ENCODE results near the gene TMEM183A. TPM values are rescaled to one million over a fixed set of nuclear protein-coding genes. Genes with fewer than 3 reads are reported as not detected.

TMEM183A gene
- total and polyA plus RNA-seq, 9 of the 15 experiments (the other 6 are each of a cell fraction or from before 2014, with no cell fraction given) = 23.4 to 190 (median 124) TPM

- POLR2A ChIA-PET = interaction anchor here (0.8 to 1.7 kb wide), 5 partner anchors 10 to 39 kb away, joined by 3 to 8 read pairs (median 3); partner anchors contain the start of gene TMEM183A
- in situ Hi-C loops (cut with MboI) = no loop called here
- no peak overlapping the region for H3K27ac ChIP-seq (ENCODE audit: extremely low read depth, low read depth, low read length)
- no peak overlapping the region for H3K4me2 ChIP-seq (ENCODE audit: insufficient read depth, low read length)
- CTCF ChIA-PET (ENCODE audit: low intra/inter-chr PET ratio) = no interaction called here
- DNase-seq (ENCODE audit: extremely low read depth in 1 of 4, low spot score in 3 of 4) (no peak), ATAC-seq (no peak), FAIRE-seq (no peak)
- TF ChIP-seq TCFL5 (CRISPR knock-in tag; conservative IDR thresholded peaks at IDR 0.05) = no peak
- no peaks in the 10 kb centered on the region for H3K79me2 ChIP-seq (ENCODE audit: control insufficient read depth, insufficient read depth, low read length)
- intact Hi-C loops (cut with micrococcal nuclease) = no loop called here
- H3K9me1 ChIP-seq (ENCODE audit: control insufficient read depth, insufficient read depth, low read length) = peaks cover 2% of the 10 kb centered on the region
- H2AFZ ChIP-seq (ENCODE audit: low read depth, low read length) = no peak overlapping the region
- H3K4me3 ChIP-seq = no peak overlapping the region
- H3K9ac ChIP-seq (ENCODE audit: insufficient read depth in 1 of 2, low read depth in 2 of 2, low read length in 2 of 2) = no peak overlapping the region
- WGBS (ENCODE audit: insufficient coverage, low coverage, missing lambda C conversion rate) = under 1% methylated on average over 17 of the region's 17 CpGs
- no peaks in the 10 kb centered on the region for H3K36me3 ChIP-seq (ENCODE audit: control insufficient read depth, insufficient read depth, low read length)
- H3K27me3 ChIP-seq (ENCODE audit: control insufficient read depth in 2 of 2, insufficient read depth in 2 of 2, low read length in 2 of 2) = peaks cover 57 to 82% of the 10 kb centered on the region in 2 experiments
- no TSS peak for BruUV-seq (replicated peaks)
- peaks cover 0 to 19% of the 10 kb centered on the region in 2 experiments; a peak in 3 of 5 replicates for H3K4me1 ChIP-seq (replicated peaks in 1 of 2; ENCODE audit: control insufficient read depth in 2 of 2, insufficient read depth in 2 of 2, low read length in 2 of 2)
- peaks cover 43% of the 10 kb centered on the region for H4K20me1 ChIP-seq (replicated peaks; ENCODE audit: control insufficient read depth, insufficient read depth, low read length)
- no peaks in the 10 kb centered on the region for H3K9me3 ChIP-seq (replicated peaks; ENCODE audit: control insufficient read depth, insufficient read depth, low read depth, low read length)
Observed at GRCh38 chr1:203045336-203045735, 38.2 kb downstream of the TMEM183A start.

- no TSS peak for BruUV-seq (replicated peaks)
- H3K36me3 ChIP-seq (ENCODE audit: control insufficient read depth, insufficient read depth, low read length) = no peaks in the 10 kb centered on the region
- peaks cover 0 to 19% of the 10 kb centered on the region in 2 experiments; a peak in 3 of 5 replicates for H3K4me1 ChIP-seq (replicated peaks in 1 of 2; ENCODE audit: control insufficient read depth in 2 of 2, insufficient read depth in 2 of 2, low read length in 2 of 2)
- H3K4me3 ChIP-seq = no peak overlapping the region
- H3K9ac ChIP-seq (ENCODE audit: insufficient read depth in 1 of 2, low read depth in 2 of 2, low read length in 2 of 2) = peak overlapping the region in 1 of 2 experiments; percentile 55; a peak in 1 of 4 replicates
- peaks cover 37% of the 10 kb centered on the region for H4K20me1 ChIP-seq (replicated peaks; ENCODE audit: control insufficient read depth, insufficient read depth, low read length)
- peak; percentile 48 for TF ChIP-seq EGR1 (conservative IDR thresholded peaks at IDR 0.05)
- peak; percentile 63 for TF ChIP-seq NFIC (IDR thresholded peaks at IDR 0.05)
- no peak for TF ChIP-seq TEAD2 (tag; IDR thresholded peaks at IDR 0.05)
- TF ChIP-seq ZBTB2 (IDR thresholded peaks at IDR 0.05) = no peak
- no peak overlapping the region for H3K4me2 ChIP-seq (ENCODE audit: insufficient read depth, low read length)
- H3K27ac ChIP-seq (ENCODE audit: extremely low read depth, low read depth, low read length) = no peak overlapping the region
- ChIA-PET CTCF (ENCODE audit: low intra/inter-chr PET ratio) (no interaction called here), POLR2A (interaction anchor here (0.6 to 1.7 kb wide), 5 partner anchors 10 to 81 kb away, joined by 3 to 8 read pairs (median 3); partner anchors contain the start of genes ADORA1 and TMEM183A)
- no peaks in the 10 kb centered on the region for H3K79me2 ChIP-seq (ENCODE audit: control insufficient read depth, insufficient read depth, low read length)
- H3K27me3 ChIP-seq (ENCODE audit: control insufficient read depth in 2 of 2, insufficient read depth in 2 of 2, low read length in 2 of 2) = peaks cover 63 to 89% of the 10 kb centered on the region in 2 experiments
- in situ Hi-C loops (cut with MboI) (no loop called here), intact Hi-C loops (cut with micrococcal nuclease) (no loop called here)
- DNase-seq (ENCODE audit: extremely low read depth in 1 of 4, low spot score in 3 of 4) (no peak), FAIRE-seq (no peak), ATAC-seq (no peak)
- peaks cover 2% of the 10 kb centered on the region for H3K9me1 ChIP-seq (ENCODE audit: control insufficient read depth, insufficient read depth, low read length)
- H2AFZ ChIP-seq (ENCODE audit: low read depth, low read length) = no peak overlapping the region
- H3K9me3 ChIP-seq (replicated peaks; ENCODE audit: control insufficient read depth, insufficient read depth, low read depth, low read length) = no peaks in the 10 kb centered on the region
- 8% methylated on average over 16 of the region's 16 CpGs for WGBS (ENCODE audit: insufficient coverage, low coverage, missing lambda C conversion rate)
Observed at GRCh38 chr1:203045821-203046594, 38.8 kb downstream of the TMEM183A start.
